H9 (cell line): ENCODE results near the gene FHIT. TPM values are rescaled to one million over a fixed set of nuclear protein-coding genes. Genes with fewer than 3 reads are reported as not detected.

Experiments used
- DNase-seq: peaks from one replicate; pipeline ENCODE4 v3.0.0-alpha.2; 2017
- H2AFZ ChIP-seq: one replicate; pipeline ENCODE4 v1.6.1; 2013; ENCODE audit warnings: mild to moderate bottlenecking, low read length, control low read depth, moderate library complexity
- H2AK5ac ChIP-seq: 2 replicates; pipeline ENCODE4 v1.6.1; 2013; ENCODE audit warnings: low read length, control low read depth, mixed read lengths; ENCODE audit not compliant: insufficient read length
- H2BK120ac ChIP-seq: one replicate; pipeline ENCODE4 v1.6.1; 2013; ENCODE audit warnings: low read depth, mild to moderate bottlenecking, low read length, control low read depth, inconsistent platforms; ENCODE audit not compliant: poor library complexity, severe bottlenecking
- H2BK12ac ChIP-seq: 2 replicates; pipeline ENCODE4 v1.6.1; 2013; ENCODE audit warnings: low read length, control low read depth, mixed read lengths, low read depth; ENCODE audit not compliant: insufficient read length
- H2BK15ac ChIP-seq: 2 replicates; pipeline ENCODE4 v1.6.1; 2013; ENCODE audit warnings: low read depth, low read length, control low read depth
- H2BK20ac ChIP-seq: one replicate; pipeline ENCODE4 v1.6.1; 2013; ENCODE audit warnings: low read depth, mild to moderate bottlenecking, low read length, control low read depth, inconsistent platforms; ENCODE audit not compliant: poor library complexity, severe bottlenecking
- H2BK5ac ChIP-seq: 2 replicates; pipeline ENCODE4 v1.6.1; 2013; ENCODE audit warnings: low read length, control low read depth, mixed read lengths; ENCODE audit not compliant: insufficient read length
- H3K14ac ChIP-seq: 2 replicates; pipeline ENCODE4 v1.6.1; 2013; ENCODE audit warnings: low read length, control low read depth; ENCODE audit not compliant: insufficient read depth
- H3K18ac ChIP-seq: 2 replicates; pipeline ENCODE4 v1.6.1; 2013; ENCODE audit warnings: low read depth, mild to moderate bottlenecking, mixed read lengths, low read length, control low read depth; ENCODE audit not compliant: insufficient read length
- H3K23ac ChIP-seq: 2 replicates; pipeline ENCODE4 v1.6.1; 2013; ENCODE audit warnings: low read length, control low read depth, mixed read lengths, low read depth; ENCODE audit not compliant: insufficient read length
- H3K23me2 ChIP-seq: 2 replicates; pipeline ENCODE4 v1.6.1; 2013; ENCODE audit warnings: low read depth, mild to moderate bottlenecking, mixed read lengths, low read length, control low read depth; ENCODE audit not compliant: insufficient read length, poor library complexity, severe bottlenecking
- H3K27ac ChIP-seq: 2 replicates; pipeline ENCODE4 v1.5.1; 2013; ENCODE audit warnings: low read length, control low read depth, mixed read lengths, low read depth; ENCODE audit not compliant: insufficient read length
- H3K27me3 ChIP-seq: 2 replicates; pipeline ENCODE4 v1.6.1; 2013; ENCODE audit warnings: low read length, control low read depth, inconsistent platforms; ENCODE audit not compliant: insufficient read depth
- H3K4ac ChIP-seq: 2 replicates; pipeline ENCODE4 v1.6.1; 2013; ENCODE audit warnings: low read depth, mild to moderate bottlenecking, control low read depth, inconsistent platforms, low read length, moderate library complexity
- H3K4me1 ChIP-seq: 2 replicates; pipeline ENCODE4 v1.6.1; 2013; ENCODE audit warnings: low read length, control low read depth, inconsistent platforms; ENCODE audit not compliant: insufficient read depth
- H3K4me2 ChIP-seq: 2 replicates; pipeline ENCODE4 v1.6.1; 2013; ENCODE audit warnings: low read length, control low read depth, mixed read lengths; ENCODE audit not compliant: insufficient read length, insufficient read depth
- H3K56ac ChIP-seq: 2 replicates; pipeline ENCODE4 v1.6.1; 2013; ENCODE audit warnings: low read depth, mild to moderate bottlenecking, mixed read lengths, low read length, control low read depth; ENCODE audit not compliant: insufficient read length
- H3K79me1 ChIP-seq: 2 replicates; pipeline ENCODE4 v1.6.1; 2013; ENCODE audit warnings: low read depth, mild to moderate bottlenecking, moderate library complexity, low read length, control low read depth, inconsistent platforms; ENCODE audit not compliant: insufficient read depth, poor library complexity, severe bottlenecking
- H3K79me2 ChIP-seq: 2 replicates; pipeline ENCODE4 v1.6.1; 2013; ENCODE audit warnings: low read length, control low read depth, inconsistent platforms; ENCODE audit not compliant: insufficient read depth
- H3K9ac ChIP-seq: 2 replicates; pipeline ENCODE4 v1.6.1; 2013; ENCODE audit warnings: low read length, control low read depth, mixed read lengths; ENCODE audit not compliant: insufficient read length; ENCODE audit errors: extremely low read depth
- H3K9me3 ChIP-seq: one replicate; pipeline ENCODE4 v1.6.1; 2013; ENCODE audit warnings: low read depth, low read length, inconsistent platforms; ENCODE audit not compliant: control insufficient read depth
- H3T11ph ChIP-seq: one replicate; pipeline ENCODE4 v1.6.1; 2013; ENCODE audit warnings: mild to moderate bottlenecking, low read length, control low read depth, inconsistent platforms
- H4K20me1 ChIP-seq: one replicate; pipeline ENCODE4 v1.6.1; 2013; ENCODE audit not compliant: control insufficient read depth, insufficient read length, insufficient read depth
- H4K5ac ChIP-seq: 2 replicates; pipeline ENCODE4 v1.6.1; 2013; ENCODE audit warnings: low read depth, mild to moderate bottlenecking, mixed read lengths, low read length, control low read depth; ENCODE audit not compliant: insufficient read length
- H4K8ac ChIP-seq: replicated peaks from 2 replicates; pipeline ENCODE4 v1.6.1; 2013; ENCODE audit warnings: low read length, control low read depth, mixed read lengths, low read depth; ENCODE audit not compliant: insufficient read length
- H4K91ac ChIP-seq: 2 replicates; pipeline ENCODE4 v1.6.1; 2013; ENCODE audit warnings: low read depth, mild to moderate bottlenecking, moderate library complexity, mixed read lengths, low read length, control low read depth; ENCODE audit not compliant: insufficient read length
- H3K27ac Mint-ChIP-seq, 3 experiments: 2 replicates in 2 of 3; 3 replicates in 1 of 3; pipeline ENCODE4 v1.8.0; 2020 to 2021; ENCODE audit warnings: mixed read lengths in 3 of 3, mild to moderate bottlenecking in 1 of 3, moderate library complexity in 1 of 3
- H3K27me3 Mint-ChIP-seq: 2 replicates; pipeline ENCODE4 v1.8.0; 2021; ENCODE audit warnings: low read depth, mild to moderate bottlenecking, moderate library complexity, mixed read lengths
- H3K36me3 Mint-ChIP-seq, 3 experiments: 2 replicates in 2 of 3; 3 replicates in 1 of 3; pipeline ENCODE4 v1.8.0; 2020 to 2021; ENCODE audit warnings: low read depth in 3 of 3, mixed read lengths in 3 of 3; ENCODE audit not compliant: insufficient read depth in 1 of 3
- H3K4me1 Mint-ChIP-seq, 2 experiments: 2 replicates each; pipeline ENCODE4 v1.8.0; 2020; ENCODE audit warnings: mixed read lengths in 2 of 2
- H3K4me3 Mint-ChIP-seq, 2 experiments: 2 replicates in 1 of 2; 3 replicates in 1 of 2; pipeline ENCODE4 v1.8.0; 2020 to 2021; ENCODE audit warnings: mild to moderate bottlenecking in 2 of 2, mixed read lengths in 2 of 2, moderate library complexity in 1 of 2
- H3K9me3 Mint-ChIP-seq, 2 experiments: 2 replicates in 1 of 2; 3 replicates in 1 of 2; pipeline ENCODE4 v1.8.0; 2020; ENCODE audit warnings: mild to moderate bottlenecking in 2 of 2, mixed read lengths in 2 of 2, moderate library complexity in 1 of 2
- WGBS: extraction: QIAGEN DNeasy Blood & Tissue Kit; methylation state at CpG from one replicate; pipeline ENCODE4 v1.1.7; 2013; ENCODE audit warnings: missing lambda C conversion rate, low lambda C conversion rate, mixed read lengths; ENCODE audit not compliant: insufficient read length; ENCODE audit errors: extremely low coverage; 5-methylcytosine and 5-hydroxymethylcytosine counted together
- total RNA-seq: library from RNA; stranded (reverse); gene quantifications from 2 replicates; pipeline ENCODE4 v1.2.1, GENCODE V29; 2021
- TF ChIP-seq, protein P1 (sequence below): fragments of 200-600 bp; sonication (generic); conservative IDR thresholded peaks from 3 replicates; pipeline ENCODE4 v1.8.0; 2021; ENCODE audit warnings: antibody characterized with exemption, mild to moderate bottlenecking

FHIT gene
- total RNA-seq, 1 experiment from 2014 or later, result 3.0 TPM

DNA sequence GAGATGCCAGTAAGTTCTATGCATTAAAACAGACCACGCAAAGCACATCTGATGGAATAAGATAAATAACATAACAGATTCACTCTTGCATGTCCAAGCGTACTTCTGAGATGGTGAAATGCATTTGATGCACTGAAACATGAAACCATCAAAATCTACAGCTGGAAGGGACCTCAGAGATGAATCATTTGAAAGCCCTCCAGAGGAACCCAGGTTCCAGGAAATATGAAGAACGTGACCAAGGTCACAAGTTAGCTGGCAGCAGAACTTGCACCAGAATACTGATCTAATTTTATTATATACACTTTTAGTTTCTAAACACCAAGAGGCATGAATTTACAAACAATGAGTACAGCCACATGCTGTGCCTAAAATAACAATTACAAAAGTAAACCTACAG is 957.1 kb downstream of the FHIT start:
- Histone ChIP-seq H3T11ph (no peak overlapping the region), H3K27me3 (no peaks in the 10 kb centered on the region), H2BK12ac (no peak overlapping the region), H3K4me2 (no peak overlapping the region), H3K18ac (no peak overlapping the region), H4K8ac (no peak overlapping the region), H2BK120ac (no peak overlapping the region), H4K5ac (no peak overlapping the region), H2AK5ac (no peak overlapping the region), H3K23ac (no peak overlapping the region), H2BK5ac (no peak overlapping the region), H4K91ac (no peak overlapping the region), H3K9ac (no peak overlapping the region), H3K23me2 (no peaks in the 10 kb centered on the region), H2BK15ac (no peak overlapping the region), H3K14ac (no peak overlapping the region), H3K27ac (no peak overlapping the region), H3K9me3 (no peaks in the 10 kb centered on the region), H3K79me2 (no peaks in the 10 kb centered on the region), H3K4ac (no peak overlapping the region), H3K4me1 (no peaks in the 10 kb centered on the region; the same call in 1 of the 2 replicates), H3K79me1 (no peaks in the 10 kb centered on the region), H3K56ac (no peak overlapping the region), H4K20me1 (no peaks in the 10 kb centered on the region), H2AFZ (no peak overlapping the region), H2BK20ac (no peak overlapping the region)
- WGBS, result no CpG with 5 or more reads among the region's 3 CpGs
- Mint-ChIP-seq H3K9me3 (no peaks in the 10 kb centered on the region), H3K27ac (no peak overlapping the region), H3K4me3 (no peak overlapping the region), H3K27me3 (no peaks in the 10 kb centered on the region), H3K36me3 (peaks cover 0 to 5% (median 3%) of the 10 kb centered on the region in 3 experiments; a peak in 2 of 7 replicates), H3K4me1 (peaks cover 9 to 11% of the 10 kb centered on the region in 2 experiments)
- DNase-seq, result no peak
- TF ChIP-seq, protein P1, sequence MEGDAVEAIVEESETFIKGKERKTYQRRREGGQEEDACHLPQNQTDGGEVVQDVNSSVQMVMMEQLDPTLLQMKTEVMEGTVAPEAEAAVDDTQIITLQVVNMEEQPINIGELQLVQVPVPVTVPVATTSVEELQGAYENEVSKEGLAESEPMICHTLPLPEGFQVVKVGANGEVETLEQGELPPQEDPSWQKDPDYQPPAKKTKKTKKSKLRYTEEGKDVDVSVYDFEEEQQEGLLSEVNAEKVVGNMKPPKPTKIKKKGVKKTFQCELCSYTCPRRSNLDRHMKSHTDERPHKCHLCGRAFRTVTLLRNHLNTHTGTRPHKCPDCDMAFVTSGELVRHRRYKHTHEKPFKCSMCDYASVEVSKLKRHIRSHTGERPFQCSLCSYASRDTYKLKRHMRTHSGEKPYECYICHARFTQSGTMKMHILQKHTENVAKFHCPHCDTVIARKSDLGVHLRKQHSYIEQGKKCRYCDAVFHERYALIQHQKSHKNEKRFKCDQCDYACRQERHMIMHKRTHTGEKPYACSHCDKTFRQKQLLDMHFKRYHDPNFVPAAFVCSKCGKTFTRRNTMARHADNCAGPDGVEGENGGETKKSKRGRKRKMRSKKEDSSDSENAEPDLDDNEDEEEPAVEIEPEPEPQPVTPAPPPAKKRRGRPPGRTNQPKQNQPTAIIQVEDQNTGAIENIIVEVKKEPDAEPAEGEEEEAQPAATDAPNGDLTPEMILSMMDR, result no peak
